Dendritic cell treated with granulocyte-macrophage colony-stimulating factor and Interleukin-4, amounts not matched to agents 40 ng/mL and 50 ng/mL, for 4 days (primary cell): ENCODE measurements around the gene COBLL1.

Source experiments
- H3K27ac Mint-ChIP-seq: one replicate; pipeline ENCODE4 v1.8.0; 2022; ENCODE audit warnings: mild to moderate bottlenecking, mixed read lengths
- H3K27me3 Mint-ChIP-seq: one replicate; pipeline ENCODE4 v1.8.0; 2022; ENCODE audit warnings: mild to moderate bottlenecking, mixed read lengths
- H3K36me3 Mint-ChIP-seq: one replicate; pipeline ENCODE4 v1.8.0; 2022; ENCODE audit warnings: low read depth, mixed read lengths
- H3K4me1 Mint-ChIP-seq: one replicate; pipeline ENCODE4 v1.8.0; 2022; ENCODE audit warnings: low read depth, mixed read lengths
- H3K4me3 Mint-ChIP-seq: one replicate; pipeline ENCODE4 v1.8.0; 2022; ENCODE audit warnings: mild to moderate bottlenecking, moderate library complexity, mixed read lengths
- H3K9me3 Mint-ChIP-seq: one replicate; pipeline ENCODE4 v1.8.0; 2022; ENCODE audit warnings: mixed read lengths
- intact Hi-C: fragments of 100-400 bp; cut with micrococcal nuclease; formaldehyde crosslinking; loops from one replicate; pipeline ENCODE4 v1.15.0; 2022

Gene COBLL1

GRCh38 chr2:164681009-164681408 is 160.6 kb downstream of the COBLL1 start:
- no peak overlapping the region for H3K4me3 Mint-ChIP-seq
- H3K36me3 Mint-ChIP-seq = no peaks in the 10 kb centered on the region
- H3K9me3 Mint-ChIP-seq = peaks cover 9% of the 10 kb centered on the region
- intact Hi-C loops = no loop called here
- no peaks in the 10 kb centered on the region for H3K27me3 Mint-ChIP-seq
- no peaks in the 10 kb centered on the region for H3K4me1 Mint-ChIP-seq
- no peak overlapping the region for H3K27ac Mint-ChIP-seq

- Mint-ChIP-seq H3K36me3 (no peaks in the 10 kb centered on the region), H3K9me3 (peaks cover 9% of the 10 kb centered on the region), H3K27me3 (no peaks in the 10 kb centered on the region), H3K4me1 (no peaks in the 10 kb centered on the region), H3K27ac (no peak overlapping the region), H3K4me3 (no peak overlapping the region)
- intact Hi-C loops = no loop called here
Observed at GRCh38 chr2:164678631-164679149, 162.9 kb downstream of the COBLL1 start.

GRCh38 chr2:164677733-164678132 is 163.9 kb downstream of the COBLL1 start:
- Mint-ChIP-seq H3K36me3 (no peaks in the 10 kb centered on the region), H3K4me3 (no peak overlapping the region), H3K4me1 (no peaks in the 10 kb centered on the region), H3K27me3 (no peaks in the 10 kb centered on the region), H3K9me3 (peaks cover 9% of the 10 kb centered on the region), H3K27ac (no peak overlapping the region)
- intact Hi-C loops = no loop called here

GRCh38 chr2:164677271-164677670 is 164.4 kb downstream of the COBLL1 start:
- intact Hi-C loops = no loop called here
- no peak overlapping the region for H3K4me3 Mint-ChIP-seq
- no peaks in the 10 kb centered on the region for H3K4me1 Mint-ChIP-seq
- no peak overlapping the region for H3K27ac Mint-ChIP-seq
- H3K36me3 Mint-ChIP-seq = no peaks in the 10 kb centered on the region
- no peaks in the 10 kb centered on the region for H3K27me3 Mint-ChIP-seq
- H3K9me3 Mint-ChIP-seq = peaks cover 9% of the 10 kb centered on the region

- Mint-ChIP-seq H3K27me3 (no peaks in the 10 kb centered on the region), H3K9me3 (peaks cover 9% of the 10 kb centered on the region), H3K36me3 (no peaks in the 10 kb centered on the region), H3K4me3 (no peak overlapping the region), H3K27ac (no peak overlapping the region), H3K4me1 (no peaks in the 10 kb centered on the region)
- intact Hi-C loops = no loop called here
Observed at GRCh38 chr2:164675687-164676086, 165.9 kb downstream of the COBLL1 start.

GRCh38 chr2:164675027-164675426 is 166.6 kb downstream of the COBLL1 start:
- no peaks in the 10 kb centered on the region for H3K4me1 Mint-ChIP-seq
- no peaks in the 10 kb centered on the region for H3K36me3 Mint-ChIP-seq
- no peaks in the 10 kb centered on the region for H3K27me3 Mint-ChIP-seq
- H3K4me3 Mint-ChIP-seq = no peak overlapping the region
- intact Hi-C loops = no loop called here
- H3K9me3 Mint-ChIP-seq = peaks cover 9% of the 10 kb centered on the region
- H3K27ac Mint-ChIP-seq = no peak overlapping the region

- H3K4me3 Mint-ChIP-seq = no peak overlapping the region
- no peak overlapping the region for H3K27ac Mint-ChIP-seq
- H3K9me3 Mint-ChIP-seq = no peaks in the 10 kb centered on the region
- no peaks in the 10 kb centered on the region for H3K4me1 Mint-ChIP-seq
- H3K27me3 Mint-ChIP-seq = no peaks in the 10 kb centered on the region
- H3K36me3 Mint-ChIP-seq = no peaks in the 10 kb centered on the region
- intact Hi-C loops = no loop called here
Observed at GRCh38 chr2:164671664-164672396, 169.8 kb downstream of the COBLL1 start.

GRCh38 chr2:164669291-164669690 is 172.3 kb downstream of the COBLL1 start:
- Mint-ChIP-seq H3K4me1 (no peaks in the 10 kb centered on the region), H3K9me3 (no peaks in the 10 kb centered on the region), H3K36me3 (no peaks in the 10 kb centered on the region), H3K27me3 (no peaks in the 10 kb centered on the region), H3K4me3 (no peak overlapping the region), H3K27ac (no peak overlapping the region)
- intact Hi-C loops = no loop called here

GRCh38 chr2:164667566-164667965 is 174.1 kb downstream of the COBLL1 start:
- Mint-ChIP-seq H3K4me1 (no peaks in the 10 kb centered on the region), H3K4me3 (no peak overlapping the region), H3K27ac (no peak overlapping the region), H3K36me3 (no peaks in the 10 kb centered on the region), H3K9me3 (no peaks in the 10 kb centered on the region), H3K27me3 (no peaks in the 10 kb centered on the region)
- intact Hi-C loops = no loop called here

- no peaks in the 10 kb centered on the region for H3K4me1 Mint-ChIP-seq
- no peaks in the 10 kb centered on the region for H3K27me3 Mint-ChIP-seq
- H3K27ac Mint-ChIP-seq = no peak overlapping the region
- no peaks in the 10 kb centered on the region for H3K36me3 Mint-ChIP-seq
- intact Hi-C loops = no loop called here
- no peaks in the 10 kb centered on the region for H3K9me3 Mint-ChIP-seq
- H3K4me3 Mint-ChIP-seq = no peak overlapping the region
Observed at GRCh38 chr2:164664070-164664469, 177.6 kb downstream of the COBLL1 start.

- no peaks in the 10 kb centered on the region for H3K27me3 Mint-ChIP-seq
- intact Hi-C loops = no loop called here
- no peaks in the 10 kb centered on the region for H3K36me3 Mint-ChIP-seq
- H3K4me1 Mint-ChIP-seq = no peaks in the 10 kb centered on the region
- no peak overlapping the region for H3K4me3 Mint-ChIP-seq
- H3K27ac Mint-ChIP-seq = no peak overlapping the region
- H3K9me3 Mint-ChIP-seq = no peaks in the 10 kb centered on the region
Observed at GRCh38 chr2:164662868-164663631, 178.6 kb downstream of the COBLL1 start.

GRCh38 chr2:164662066-164662465 is 179.6 kb downstream of the COBLL1 start:
- no peaks in the 10 kb centered on the region for H3K4me1 Mint-ChIP-seq
- no peak overlapping the region for H3K27ac Mint-ChIP-seq
- H3K36me3 Mint-ChIP-seq = no peaks in the 10 kb centered on the region
- no peak overlapping the region for H3K4me3 Mint-ChIP-seq
- intact Hi-C loops = no loop called here
- no peaks in the 10 kb centered on the region for H3K27me3 Mint-ChIP-seq
- H3K9me3 Mint-ChIP-seq = no peaks in the 10 kb centered on the region

- Mint-ChIP-seq H3K27me3 (no peaks in the 10 kb centered on the region), H3K36me3 (no peaks in the 10 kb centered on the region), H3K4me1 (no peaks in the 10 kb centered on the region), H3K9me3 (no peaks in the 10 kb centered on the region), H3K4me3 (no peak overlapping the region), H3K27ac (no peak overlapping the region)
- intact Hi-C loops = no loop called here
Observed at GRCh38 chr2:164661349-164661748, 180.3 kb downstream of the COBLL1 start.

GRCh38 chr2:164657129-164657528 is 184.5 kb downstream of the COBLL1 start:
- no peaks in the 10 kb centered on the region for H3K4me1 Mint-ChIP-seq
- no peaks in the 10 kb centered on the region for H3K36me3 Mint-ChIP-seq
- H3K27ac Mint-ChIP-seq = no peak overlapping the region
- no peaks in the 10 kb centered on the region for H3K27me3 Mint-ChIP-seq
- intact Hi-C loops = no loop called here
- no peaks in the 10 kb centered on the region for H3K9me3 Mint-ChIP-seq
- H3K4me3 Mint-ChIP-seq = no peak overlapping the region
